SU-DHL-6 (cell line): ENCODE measurements around the gene COL5A1.

ENCODE experiments used
- H2AFZ ChIP-seq: fragments of 200-600 bp; sonication (generic); 2 replicates; pipeline ENCODE4 v1.6.1; 2014; ENCODE audit warnings: low read depth, mild to moderate bottlenecking, moderate library complexity, mixed read lengths, antibody characterized with exemption, low read length; ENCODE audit not compliant: severe bottlenecking
- H3F3A ChIP-seq: fragments of 200-600 bp; shearing (Covaris generic); 2 replicates; pipeline ENCODE4 v1.6.0; 2016; ENCODE audit warnings: antibody characterized with exemption, mild to moderate bottlenecking; ENCODE audit not compliant: insufficient read depth
- H3K27ac ChIP-seq: fragments of 200-600 bp; sonication (generic); 2 replicates; pipeline ENCODE4 v1.5.1; 2016; ENCODE audit warnings: low read depth, mild to moderate bottlenecking, low read length, moderate library complexity, mixed read lengths
- H3K27me3 ChIP-seq: fragments of 200-600 bp; sonication (generic), shearing (Covaris generic); 2 replicates; pipeline ENCODE4 v1.6.0; 2014; ENCODE audit warnings: mild to moderate bottlenecking, low read length
- H3K36me3 ChIP-seq: fragments of 200-600 bp; sonication (generic); 2 replicates; pipeline ENCODE4 v1.6.1; 2014; ENCODE audit warnings: mild to moderate bottlenecking, low read length, mixed read lengths
- H3K4me2 ChIP-seq: fragments of 300-600, 200-600 bp; shearing (Covaris generic), sonication (generic); 2 replicates; pipeline ENCODE4 v1.6.0; 2014; ENCODE audit warnings: low read length, low read depth, mild to moderate bottlenecking; ENCODE audit not compliant: poor library complexity, severe bottlenecking
- H3K4me3 ChIP-seq: fragments of 200-600 bp; sonication (generic); 2 replicates; pipeline ENCODE4 v1.5.1; 2014; ENCODE audit warnings: antibody characterized with exemption, low read length, mild to moderate bottlenecking, mixed read lengths; ENCODE audit not compliant: insufficient read depth, poor library complexity, severe bottlenecking
- H3K79me2 ChIP-seq: fragments of 200-600 bp; sonication (generic); 2 replicates; pipeline ENCODE4 v1.6.1; 2014; ENCODE audit warnings: mild to moderate bottlenecking, low read length, moderate library complexity; ENCODE audit not compliant: insufficient read depth
- H3K9ac ChIP-seq: fragments of 200-600 bp; sonication (generic); 2 replicates; pipeline ENCODE4 v1.7.0; 2014; ENCODE audit warnings: mild to moderate bottlenecking, low read length
- H3K9me2 ChIP-seq: fragments of 200-600 bp; sonication (generic); replicated peaks from 2 replicates; pipeline ENCODE4 v1.6.1; 2014; ENCODE audit warnings: low read length; ENCODE audit not compliant: insufficient read depth
- H3K9me3 ChIP-seq: fragments of 200-600 bp; sonication (generic); 2 replicates; pipeline ENCODE4 v1.6.1; 2014; ENCODE audit warnings: low read length, mixed read lengths; ENCODE audit not compliant: insufficient read depth
- H4K20me1 ChIP-seq: fragments of 200-600 bp; sonication (generic); 2 replicates; pipeline ENCODE4 v1.6.1; 2014; ENCODE audit warnings: low read depth, mild to moderate bottlenecking, antibody characterized with exemption, low read length, moderate library complexity, mixed read lengths
- CTCF ChIP-seq: fragments of 200-600 bp; sonication (generic); IDR thresholded peaks from one replicate; pipeline ENCODE4 v1.5.1; 2017; ENCODE audit warnings: antibody characterized with exemption, mild to moderate bottlenecking, low read length, moderate library complexity; ENCODE audit not compliant: insufficient read depth, poor library complexity, severe bottlenecking
- EZH2phosphoT487 ChIP-seq: fragments of 200-600 bp; sonication (generic), shearing (Covaris generic); conservative IDR thresholded peaks from 2 replicates; pipeline ENCODE4 v1.6.1; 2018; ENCODE audit warnings: mild to moderate bottlenecking, antibody characterized with exemption, low read length, moderate library complexity, mixed read lengths

COL5A1 gene

DNA sequence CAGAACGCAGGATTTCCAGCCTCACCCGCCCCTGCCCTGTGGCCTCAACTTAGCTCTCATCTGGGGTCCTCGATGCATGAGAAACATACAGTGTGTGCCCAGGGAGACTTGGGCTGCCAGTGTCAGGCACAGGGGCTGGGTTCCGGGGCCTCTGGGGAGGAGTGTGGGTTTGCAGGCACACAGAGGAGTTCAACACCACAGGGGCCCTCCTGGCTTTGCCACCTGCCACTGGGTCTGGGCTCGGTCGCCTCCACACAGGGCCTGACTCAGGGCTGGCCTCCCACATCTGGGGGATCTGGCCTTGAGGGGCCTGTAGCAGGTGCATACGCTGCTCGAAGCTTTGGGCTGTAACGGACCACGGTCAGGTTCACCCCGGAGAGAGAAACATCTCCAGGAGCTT, 111.6 kb downstream of the COL5A1 start:
- H3F3A ChIP-seq = no peaks in the 10 kb centered on the region
- H3K79me2 ChIP-seq = no peaks in the 10 kb centered on the region
- no peak for TF ChIP-seq EZH2phosphoT487
- no peak for TF ChIP-seq CTCF

DNA sequence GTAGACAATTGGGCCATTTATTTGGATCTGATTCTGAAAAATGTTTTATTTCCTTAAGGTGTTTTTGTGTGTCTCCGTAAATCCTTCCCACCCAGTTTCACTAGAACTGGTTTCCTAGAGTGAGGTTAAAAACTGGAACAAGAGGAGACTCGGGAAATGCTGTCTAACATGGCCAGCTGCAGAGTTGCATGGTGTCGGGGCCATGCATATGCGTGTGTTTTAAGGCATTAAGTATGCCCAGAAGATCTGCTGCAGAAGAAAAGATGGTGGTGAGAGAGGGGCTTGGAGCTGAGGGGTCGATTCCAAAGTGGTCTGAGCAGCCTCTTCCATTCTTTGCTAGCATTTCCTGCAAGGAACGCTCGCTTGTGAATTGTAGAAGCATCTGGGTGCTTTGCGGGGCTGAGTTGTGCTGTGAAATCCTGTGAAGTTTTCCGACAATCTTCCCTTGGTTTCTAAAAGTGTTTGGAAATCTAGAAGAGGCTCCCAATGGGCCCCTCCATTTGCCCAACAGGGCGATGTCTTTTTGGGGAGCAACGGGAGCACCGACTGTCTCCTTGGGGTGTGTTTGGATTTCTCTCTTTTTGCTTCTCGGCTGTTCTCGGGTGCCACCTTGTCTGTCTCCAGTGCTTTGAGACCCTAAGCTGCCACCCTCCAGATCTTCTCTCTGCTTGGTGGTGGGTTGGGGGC, 113.8 kb downstream of the COL5A1 start:
- H3F3A ChIP-seq = no peaks in the 10 kb centered on the region
- H3K79me2 ChIP-seq = no peaks in the 10 kb centered on the region
- H4K20me1 ChIP-seq = no peaks in the 10 kb centered on the region
- no peaks in the 10 kb centered on the region for H3K9me2 ChIP-seq
- H3K27me3 ChIP-seq = no peaks in the 10 kb centered on the region
- no peaks in the 10 kb centered on the region; the same call in 1 of the 2 replicates for H3K9me3 ChIP-seq
- no peaks in the 10 kb centered on the region for H3K36me3 ChIP-seq
- H3K27ac ChIP-seq = no peak overlapping the region
- H2AFZ ChIP-seq = no peak overlapping the region
- H3K4me3 ChIP-seq = no peak overlapping the region
- no peak overlapping the region for H3K9ac ChIP-seq
- no peak overlapping the region for H3K4me2 ChIP-seq
- TF ChIP-seq CTCF = no peak
- TF ChIP-seq EZH2phosphoT487 = no peak

More for the DNA sequence above, 111.6 kb downstream of the COL5A1 start:
- Histone ChIP-seq H3K9ac (no peak overlapping the region), H3K9me2 (no peaks in the 10 kb centered on the region), H4K20me1 (no peaks in the 10 kb centered on the region), H3K9me3 (no peaks in the 10 kb centered on the region), H2AFZ (no peak overlapping the region), H3K4me3 (no peak overlapping the region), H3K4me2 (no peak overlapping the region), H3K27ac (no peak overlapping the region), H3K27me3 (no peaks in the 10 kb centered on the region), H3K36me3 (no peaks in the 10 kb centered on the region)

DNA sequence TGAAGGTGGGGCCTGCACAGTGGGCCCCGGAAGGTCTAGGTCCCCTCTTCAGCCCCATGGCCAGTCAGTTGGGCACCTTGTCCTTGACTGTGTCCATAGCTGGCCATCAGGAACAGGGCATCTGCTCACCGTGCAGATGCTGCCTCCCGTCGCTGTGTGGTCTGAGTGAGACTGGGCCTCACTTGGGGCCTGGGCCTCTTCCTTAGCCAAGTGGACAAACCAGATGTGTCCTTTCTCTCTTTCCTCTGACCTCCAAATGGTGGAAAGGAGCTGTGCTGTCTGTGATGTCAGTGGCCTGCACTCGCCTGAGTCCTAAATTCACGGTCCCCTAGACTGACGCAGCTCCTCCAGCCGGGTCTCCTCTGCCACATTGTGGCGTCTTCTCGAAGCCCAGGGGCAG, 114.5 kb downstream of the COL5A1 start:
- Histone ChIP-seq H3F3A (no peaks in the 10 kb centered on the region), H3K27ac (no peak overlapping the region), H3K79me2 (no peaks in the 10 kb centered on the region), H3K27me3 (no peaks in the 10 kb centered on the region), H3K9ac (no peak overlapping the region), H3K4me3 (no peak overlapping the region), H3K9me3 (no peaks in the 10 kb centered on the region; the same call in 1 of the 2 replicates), H2AFZ (no peak overlapping the region), H4K20me1 (no peaks in the 10 kb centered on the region), H3K9me2 (no peaks in the 10 kb centered on the region), H3K4me2 (no peak overlapping the region), H3K36me3 (no peaks in the 10 kb centered on the region)
- TF ChIP-seq EZH2phosphoT487 (no peak), CTCF (no peak)
